ENCODE measurements around the gene ESRRG.

The ESRRG gene

GRCh38 chr1:216665406-216665805 lies 57.8 kb downstream of the ESRRG start:
- Histone ChIP-seq H3K9ac (ENCODE audit: low read depth, low read length) (no peak overlapping the region), H3K4me1 (ENCODE audit: control insufficient read depth, insufficient read depth, low read length) (no peaks in the 10 kb centered on the region), H3K27me3 (ENCODE audit: control insufficient read depth, insufficient read depth, low read length) (no peaks in the 10 kb centered on the region), H3K36me3 (ENCODE audit: insufficient read depth, low read length) (no peaks in the 10 kb centered on the region), H3K4me3 (ENCODE audit: low read length) (no peak overlapping the region), H3K4me2 (ENCODE audit: low read length) (no peak overlapping the region), H3K9me3 (replicated peaks; ENCODE audit: low read length) (no peaks in the 10 kb centered on the region)

GRCh38 chr1:216662681-216663080 lies 60.5 kb downstream of the ESRRG start:
- H3K27me3 ChIP-seq (ENCODE audit: control insufficient read depth, insufficient read depth, low read length), result no peaks in the 10 kb centered on the region
- no peaks in the 10 kb centered on the region for H3K9me3 ChIP-seq (replicated peaks; ENCODE audit: low read length)
- no peak overlapping the region for H3K9ac ChIP-seq (ENCODE audit: low read depth, low read length)
- no peak overlapping the region for H3K4me2 ChIP-seq (ENCODE audit: low read length)
- no peak overlapping the region for H3K4me3 ChIP-seq (ENCODE audit: low read length)
- no peaks in the 10 kb centered on the region for H3K4me1 ChIP-seq (ENCODE audit: control insufficient read depth, insufficient read depth, low read length)
- H3K36me3 ChIP-seq (ENCODE audit: insufficient read depth, low read length), result no peaks in the 10 kb centered on the region

GRCh38 chr1:216660561-216660960 lies 62.7 kb downstream of the ESRRG start:
- H3K9ac ChIP-seq (ENCODE audit: low read depth, low read length), result no peak overlapping the region
- no peaks in the 10 kb centered on the region for H3K9me3 ChIP-seq (replicated peaks; ENCODE audit: low read length)
- H3K36me3 ChIP-seq (ENCODE audit: insufficient read depth, low read length), result no peaks in the 10 kb centered on the region
- H3K27me3 ChIP-seq (ENCODE audit: control insufficient read depth, insufficient read depth, low read length), result no peaks in the 10 kb centered on the region
- H3K4me2 ChIP-seq (ENCODE audit: low read length), result no peak overlapping the region
- H3K4me3 ChIP-seq (ENCODE audit: low read length), result no peak overlapping the region
- H3K4me1 ChIP-seq (ENCODE audit: control insufficient read depth, insufficient read depth, low read length), result no peaks in the 10 kb centered on the region

GRCh38 chr1:216653001-216653400 lies 70.2 kb downstream of the ESRRG start:
- H3K4me3 ChIP-seq (ENCODE audit: low read length), result no peak overlapping the region
- no peak overlapping the region for H3K4me2 ChIP-seq (ENCODE audit: low read length)
- no peak overlapping the region for H3K9ac ChIP-seq (ENCODE audit: low read depth, low read length)
- no peaks in the 10 kb centered on the region for H3K27me3 ChIP-seq (ENCODE audit: control insufficient read depth, insufficient read depth, low read length)
- H3K4me1 ChIP-seq (ENCODE audit: control insufficient read depth, insufficient read depth, low read length), result no peaks in the 10 kb centered on the region
- H3K9me3 ChIP-seq (replicated peaks; ENCODE audit: low read length), result no peaks in the 10 kb centered on the region
- no peaks in the 10 kb centered on the region for H3K36me3 ChIP-seq (ENCODE audit: insufficient read depth, low read length)

GRCh38 chr1:216651826-216652418 lies 71.3 kb downstream of the ESRRG start:
- Histone ChIP-seq H3K4me1 (ENCODE audit: control insufficient read depth, insufficient read depth, low read length) (no peaks in the 10 kb centered on the region), H3K27me3 (ENCODE audit: control insufficient read depth, insufficient read depth, low read length) (no peaks in the 10 kb centered on the region), H3K36me3 (ENCODE audit: insufficient read depth, low read length) (no peaks in the 10 kb centered on the region), H3K9me3 (replicated peaks; ENCODE audit: low read length) (no peaks in the 10 kb centered on the region), H3K4me2 (ENCODE audit: low read length) (no peak overlapping the region), H3K4me3 (ENCODE audit: low read length) (no peak overlapping the region), H3K9ac (ENCODE audit: low read depth, low read length) (no peak overlapping the region)

GRCh38 chr1:216643176-216643575 lies 80.1 kb downstream of the ESRRG start:
- no peak overlapping the region for H3K9ac ChIP-seq (ENCODE audit: low read depth, low read length)
- H3K4me1 ChIP-seq (ENCODE audit: control insufficient read depth, insufficient read depth, low read length), result no peaks in the 10 kb centered on the region
- no peak overlapping the region for H3K4me2 ChIP-seq (ENCODE audit: low read length)
- H3K27me3 ChIP-seq (ENCODE audit: control insufficient read depth, insufficient read depth, low read length), result no peaks in the 10 kb centered on the region
- H3K36me3 ChIP-seq (ENCODE audit: insufficient read depth, low read length), result no peaks in the 10 kb centered on the region
- no peaks in the 10 kb centered on the region for H3K9me3 ChIP-seq (replicated peaks; ENCODE audit: low read length)
- no peak overlapping the region for H3K4me3 ChIP-seq (ENCODE audit: low read length)

GRCh38 chr1:216641669-216642460 lies 81.4 kb downstream of the ESRRG start:
- no peak overlapping the region for H3K9ac ChIP-seq (ENCODE audit: low read depth, low read length)
- no peak overlapping the region for H3K4me3 ChIP-seq (ENCODE audit: low read length)
- no peak overlapping the region for H3K4me2 ChIP-seq (ENCODE audit: low read length)
- H3K4me1 ChIP-seq (ENCODE audit: control insufficient read depth, insufficient read depth, low read length), result no peaks in the 10 kb centered on the region
- H3K9me3 ChIP-seq (replicated peaks; ENCODE audit: low read length), result no peaks in the 10 kb centered on the region
- H3K36me3 ChIP-seq (ENCODE audit: insufficient read depth, low read length), result no peaks in the 10 kb centered on the region
- H3K27me3 ChIP-seq (ENCODE audit: control insufficient read depth, insufficient read depth, low read length), result no peaks in the 10 kb centered on the region

GRCh38 chr1:216640100-216640499 lies 83.1 kb downstream of the ESRRG start:
- Histone ChIP-seq H3K9ac (ENCODE audit: low read depth, low read length) (no peak overlapping the region), H3K4me3 (ENCODE audit: low read length) (no peak overlapping the region), H3K9me3 (replicated peaks; ENCODE audit: low read length) (no peaks in the 10 kb centered on the region), H3K27me3 (ENCODE audit: control insufficient read depth, insufficient read depth, low read length) (no peaks in the 10 kb centered on the region), H3K4me1 (ENCODE audit: control insufficient read depth, insufficient read depth, low read length) (no peaks in the 10 kb centered on the region), H3K36me3 (ENCODE audit: insufficient read depth, low read length) (no peaks in the 10 kb centered on the region), H3K4me2 (ENCODE audit: low read length) (no peak overlapping the region)

GRCh38 chr1:216632980-216633379 lies 90.2 kb downstream of the ESRRG start:
- Histone ChIP-seq H3K9ac (ENCODE audit: low read depth, low read length) (no peak overlapping the region), H3K9me3 (replicated peaks; ENCODE audit: low read length) (no peaks in the 10 kb centered on the region), H3K4me1 (ENCODE audit: control insufficient read depth, insufficient read depth, low read length) (no peaks in the 10 kb centered on the region), H3K4me2 (ENCODE audit: low read length) (no peak overlapping the region), H3K36me3 (ENCODE audit: insufficient read depth, low read length) (no peaks in the 10 kb centered on the region), H3K27me3 (ENCODE audit: control insufficient read depth, insufficient read depth, low read length) (no peaks in the 10 kb centered on the region), H3K4me3 (ENCODE audit: low read length) (no peak overlapping the region)

GRCh38 chr1:216630532-216630931 lies 92.7 kb downstream of the ESRRG start:
- H3K27me3 ChIP-seq (ENCODE audit: control insufficient read depth, insufficient read depth, low read length), result no peaks in the 10 kb centered on the region
- no peak overlapping the region for H3K4me3 ChIP-seq (ENCODE audit: low read length)
- no peaks in the 10 kb centered on the region for H3K4me1 ChIP-seq (ENCODE audit: control insufficient read depth, insufficient read depth, low read length)
- H3K36me3 ChIP-seq (ENCODE audit: insufficient read depth, low read length), result no peaks in the 10 kb centered on the region
- no peak overlapping the region for H3K4me2 ChIP-seq (ENCODE audit: low read length)
- H3K9ac ChIP-seq (ENCODE audit: low read depth, low read length), result no peak overlapping the region
- no peaks in the 10 kb centered on the region for H3K9me3 ChIP-seq (replicated peaks; ENCODE audit: low read length)

- Histone ChIP-seq H3K9ac (ENCODE audit: low read depth, low read length) (no peak overlapping the region), H3K9me3 (replicated peaks; ENCODE audit: low read length) (no peaks in the 10 kb centered on the region), H3K27me3 (ENCODE audit: control insufficient read depth, insufficient read depth, low read length) (no peaks in the 10 kb centered on the region), H3K4me3 (ENCODE audit: low read length) (no peak overlapping the region), H3K4me1 (ENCODE audit: control insufficient read depth, insufficient read depth, low read length) (no peaks in the 10 kb centered on the region), H3K36me3 (ENCODE audit: insufficient read depth, low read length) (no peaks in the 10 kb centered on the region), H3K4me2 (ENCODE audit: low read length) (no peak overlapping the region)
Measured at GRCh38 chr1:216627252-216627651, 96.0 kb downstream of the ESRRG start.

All from skeletal muscle satellite cell (primary cell).